Measurements from ENCODE around the gene R3HDM2. TPM values are rescaled to one million over a fixed set of nuclear protein-coding genes. Genes with fewer than 3 reads are reported as not detected.

R3HDM2 gene
- total and polyA plus RNA-seq, 2 of the 13 experiments (the other 11 are each of a cell fraction or from before 2014, with no cell fraction given), result 11.1 to 23.5 TPM

DNA sequence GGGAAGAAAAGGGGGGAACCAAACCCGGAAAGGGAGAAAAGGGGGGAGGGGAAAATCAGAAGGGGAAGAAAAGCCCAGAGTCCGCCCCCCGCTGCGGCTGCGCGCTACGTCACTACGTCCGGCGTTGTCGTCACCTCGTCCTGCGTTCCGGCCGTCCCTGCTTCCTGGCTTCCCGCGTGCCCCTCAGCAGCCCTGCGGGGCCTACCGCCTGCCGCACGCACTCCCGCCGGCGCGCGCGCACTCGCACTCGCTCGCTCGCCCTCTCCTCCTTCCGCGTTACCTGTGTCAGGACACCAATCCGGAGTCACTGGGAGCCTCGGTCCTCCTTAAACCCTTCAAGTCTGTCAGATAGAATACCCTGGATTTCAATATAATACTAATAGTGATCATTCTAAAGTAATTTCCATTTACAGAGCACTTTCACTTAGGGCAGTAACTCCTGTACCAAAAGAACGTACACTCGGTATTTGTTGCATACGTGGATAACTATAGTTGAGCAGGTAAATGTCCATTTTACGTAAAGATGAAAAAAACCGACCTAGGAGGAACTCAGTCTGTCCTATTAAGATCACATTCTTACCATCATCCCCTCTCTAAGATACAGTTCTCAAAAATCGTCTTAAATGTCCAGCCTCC, at the start of gene R3HDM2 (continued):
- TF ChIP-seq ETV6 (CRISPR knock-in tag; conservative IDR thresholded peaks at IDR 0.05) (peak; percentile 77; the same call in 1 of the 2 replicates), NCOR1 (IDR thresholded peaks at IDR 0.05; ENCODE audit: borderline replicate concordance, low read length) (no peak), NKX3-1 (CRISPR knock-in tag; IDR thresholded peaks at IDR 0.05) (peak; percentile 69; the same call in 1 of the 2 replicates), GLI4 (CRISPR knock-in tag; IDR thresholded peaks at IDR 0.05; ENCODE audit: borderline replicate concordance) (no peak), GTF3A (CRISPR knock-in tag; conservative IDR thresholded peaks at IDR 0.05) (no peak), ZBTB38 (CRISPR knock-in tag; IDR thresholded peaks at IDR 0.05) (peak; percentile 95), AGO1 (IDR thresholded peaks at IDR 0.05; ENCODE audit: low read depth, low read length, poor library complexity, severe bottlenecking) (no peak), IKZF4 (CRISPR knock-in tag; IDR thresholded peaks at IDR 0.05; ENCODE audit: borderline replicate concordance, low read depth, not compliant biosample characterization) (no peak), ZNF629 (CRISPR knock-in tag; conservative IDR thresholded peaks at IDR 0.05) (no peak), NFYC (CRISPR knock-in tag; IDR thresholded peaks at IDR 0.05) (0 out of 2 replicates have a peak, but pooled peaks have one; percentile 9), SRSF9 (IDR thresholded peaks at IDR 0.05; ENCODE audit: borderline replicate concordance, insufficient read depth, low read depth, low read length, poor library complexity, severe bottlenecking) (no peak), ZNF598 (CRISPR knock-in tag; IDR thresholded peaks at IDR 0.05; ENCODE audit: borderline replicate concordance) (no peak), ZNF547 (CRISPR knock-in tag; IDR thresholded peaks at IDR 0.05) (0 out of 2 replicates have a peak, but pooled peaks have one; percentile 61), ZBTB8A (CRISPR knock-in tag; IDR thresholded peaks at IDR 0.05; ENCODE audit: borderline replicate concordance, low read depth) (no peak), MIXL1 (CRISPR knock-in tag; IDR thresholded peaks at IDR 0.05) (peak; percentile 36; the same call in 1 of the 2 replicates), TBX2 (CRISPR knock-in tag; IDR thresholded peaks at IDR 0.05; ENCODE audit: borderline replicate concordance) (peak; percentile 80), JDP2 (CRISPR knock-in tag; IDR thresholded peaks at IDR 0.05; ENCODE audit: borderline replicate concordance) (no peak; the same call in 1 of the 2 replicates)
- TF ChIP-seq, protein P1, sequence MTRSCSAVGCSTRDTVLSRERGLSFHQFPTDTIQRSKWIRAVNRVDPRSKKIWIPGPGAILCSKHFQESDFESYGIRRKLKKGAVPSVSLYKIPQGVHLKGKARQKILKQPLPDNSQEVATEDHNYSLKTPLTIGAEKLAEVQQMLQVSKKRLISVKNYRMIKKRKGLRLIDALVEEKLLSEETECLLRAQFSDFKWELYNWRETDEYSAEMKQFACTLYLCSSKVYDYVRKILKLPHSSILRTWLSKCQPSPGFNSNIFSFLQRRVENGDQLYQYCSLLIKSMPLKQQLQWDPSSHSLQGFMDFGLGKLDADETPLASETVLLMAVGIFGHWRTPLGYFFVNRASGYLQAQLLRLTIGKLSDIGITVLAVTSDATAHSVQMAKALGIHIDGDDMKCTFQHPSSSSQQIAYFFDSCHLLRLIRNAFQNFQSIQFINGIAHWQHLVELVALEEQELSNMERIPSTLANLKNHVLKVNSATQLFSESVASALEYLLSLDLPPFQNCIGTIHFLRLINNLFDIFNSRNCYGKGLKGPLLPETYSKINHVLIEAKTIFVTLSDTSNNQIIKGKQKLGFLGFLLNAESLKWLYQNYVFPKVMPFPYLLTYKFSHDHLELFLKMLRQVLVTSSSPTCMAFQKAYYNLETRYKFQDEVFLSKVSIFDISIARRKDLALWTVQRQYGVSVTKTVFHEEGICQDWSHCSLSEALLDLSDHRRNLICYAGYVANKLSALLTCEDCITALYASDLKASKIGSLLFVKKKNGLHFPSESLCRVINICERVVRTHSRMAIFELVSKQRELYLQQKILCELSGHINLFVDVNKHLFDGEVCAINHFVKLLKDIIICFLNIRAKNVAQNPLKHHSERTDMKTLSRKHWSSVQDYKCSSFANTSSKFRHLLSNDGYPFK (CRISPR knock-in tag; IDR thresholded peaks at IDR 0.05; ENCODE audit: borderline replicate concordance), result peak; percentile 72
- TF ChIP-seq, protein P2, sequence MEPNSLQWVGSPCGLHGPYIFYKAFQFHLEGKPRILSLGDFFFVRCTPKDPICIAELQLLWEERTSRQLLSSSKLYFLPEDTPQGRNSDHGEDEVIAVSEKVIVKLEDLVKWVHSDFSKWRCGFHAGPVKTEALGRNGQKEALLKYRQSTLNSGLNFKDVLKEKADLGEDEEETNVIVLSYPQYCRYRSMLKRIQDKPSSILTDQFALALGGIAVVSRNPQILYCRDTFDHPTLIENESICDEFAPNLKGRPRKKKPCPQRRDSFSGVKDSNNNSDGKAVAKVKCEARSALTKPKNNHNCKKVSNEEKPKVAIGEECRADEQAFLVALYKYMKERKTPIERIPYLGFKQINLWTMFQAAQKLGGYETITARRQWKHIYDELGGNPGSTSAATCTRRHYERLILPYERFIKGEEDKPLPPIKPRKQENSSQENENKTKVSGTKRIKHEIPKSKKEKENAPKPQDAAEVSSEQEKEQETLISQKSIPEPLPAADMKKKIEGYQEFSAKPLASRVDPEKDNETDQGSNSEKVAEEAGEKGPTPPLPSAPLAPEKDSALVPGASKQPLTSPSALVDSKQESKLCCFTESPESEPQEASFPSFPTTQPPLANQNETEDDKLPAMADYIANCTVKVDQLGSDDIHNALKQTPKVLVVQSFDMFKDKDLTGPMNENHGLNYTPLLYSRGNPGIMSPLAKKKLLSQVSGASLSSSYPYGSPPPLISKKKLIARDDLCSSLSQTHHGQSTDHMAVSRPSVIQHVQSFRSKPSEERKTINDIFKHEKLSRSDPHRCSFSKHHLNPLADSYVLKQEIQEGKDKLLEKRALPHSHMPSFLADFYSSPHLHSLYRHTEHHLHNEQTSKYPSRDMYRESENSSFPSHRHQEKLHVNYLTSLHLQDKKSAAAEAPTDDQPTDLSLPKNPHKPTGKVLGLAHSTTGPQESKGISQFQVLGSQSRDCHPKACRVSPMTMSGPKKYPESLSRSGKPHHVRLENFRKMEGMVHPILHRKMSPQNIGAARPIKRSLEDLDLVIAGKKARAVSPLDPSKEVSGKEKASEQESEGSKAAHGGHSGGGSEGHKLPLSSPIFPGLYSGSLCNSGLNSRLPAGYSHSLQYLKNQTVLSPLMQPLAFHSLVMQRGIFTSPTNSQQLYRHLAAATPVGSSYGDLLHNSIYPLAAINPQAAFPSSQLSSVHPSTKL (CRISPR knock-in tag; IDR thresholded peaks at IDR 0.05), result peak; percentile 59
- TF ChIP-seq, protein P3, sequence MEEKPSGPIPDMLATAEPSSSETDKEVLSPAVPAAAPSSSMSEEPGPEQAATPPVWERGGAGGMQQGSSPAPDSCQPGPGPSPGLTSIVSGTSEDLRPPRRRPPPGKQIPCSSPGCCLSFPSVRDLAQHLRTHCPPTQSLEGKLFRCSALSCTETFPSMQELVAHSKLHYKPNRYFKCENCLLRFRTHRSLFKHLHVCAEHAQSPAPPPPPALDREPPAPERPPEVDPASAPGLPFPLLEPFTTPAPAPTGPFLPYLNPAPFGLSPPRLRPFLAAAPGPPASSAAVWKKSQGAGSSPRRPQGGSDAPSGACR (CRISPR knock-in tag; IDR thresholded peaks at IDR 0.05), result peak; percentile 64; the same call in 1 of the 2 replicates
- TF ChIP-seq, protein P4, sequence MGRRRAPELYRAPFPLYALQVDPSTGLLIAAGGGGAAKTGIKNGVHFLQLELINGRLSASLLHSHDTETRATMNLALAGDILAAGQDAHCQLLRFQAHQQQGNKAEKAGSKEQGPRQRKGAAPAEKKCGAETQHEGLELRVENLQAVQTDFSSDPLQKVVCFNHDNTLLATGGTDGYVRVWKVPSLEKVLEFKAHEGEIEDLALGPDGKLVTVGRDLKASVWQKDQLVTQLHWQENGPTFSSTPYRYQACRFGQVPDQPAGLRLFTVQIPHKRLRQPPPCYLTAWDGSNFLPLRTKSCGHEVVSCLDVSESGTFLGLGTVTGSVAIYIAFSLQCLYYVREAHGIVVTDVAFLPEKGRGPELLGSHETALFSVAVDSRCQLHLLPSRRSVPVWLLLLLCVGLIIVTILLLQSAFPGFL (CRISPR knock-in tag; IDR thresholded peaks at IDR 0.05), result no peak
